ENCODE results near the gene DSPP.

DSPP gene

GRCh38 chr4:87592124-87592523 lies 16.2 kb upstream of the DSPP start:
- Mint-ChIP-seq H3K36me3 (no peaks in the 10 kb centered on the region), H3K27ac (no peak overlapping the region), H3K27me3 (no peaks in the 10 kb centered on the region), H3K4me1 (no peaks in the 10 kb centered on the region), H3K4me3 (no peak overlapping the region), H3K9me3 (peaks cover 2% of the 10 kb centered on the region)
- ATAC-seq (ENCODE audit: low read depth) (no peak), DNase-seq (ENCODE audit: low spot score in 2 of 2) (no peak)

DNA sequence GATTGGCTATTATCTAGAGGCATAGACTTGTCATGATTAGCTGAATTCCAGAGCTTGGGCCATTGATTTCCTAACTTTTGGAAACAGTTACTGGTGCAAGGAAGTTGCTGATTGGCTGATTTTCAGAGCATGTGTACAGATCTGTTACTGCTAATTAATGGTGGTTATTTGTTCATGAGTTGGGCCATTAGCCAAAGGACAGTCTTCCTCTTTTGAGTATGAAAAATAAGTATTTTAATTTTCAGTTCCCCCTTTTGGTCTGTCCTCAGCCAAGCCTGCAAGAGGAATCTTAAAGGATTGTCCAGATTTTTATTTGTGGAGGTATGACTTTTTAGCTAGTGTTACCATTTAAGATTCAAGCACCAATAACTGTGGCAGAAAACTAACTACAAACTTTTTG lies 7.0 kb upstream of the DSPP start:
- Mint-ChIP-seq H3K36me3 (no peaks in the 10 kb centered on the region), H3K27me3 (peaks cover 1% of the 10 kb centered on the region), H3K27ac (no peak overlapping the region), H3K4me1 (no peaks in the 10 kb centered on the region), H3K9me3 (no peaks in the 10 kb centered on the region), H3K4me3 (no peak overlapping the region)
- ATAC-seq (ENCODE audit: low read depth): no peak
- DNase-seq (ENCODE audit: low spot score in 2 of 2): no peak

DNA sequence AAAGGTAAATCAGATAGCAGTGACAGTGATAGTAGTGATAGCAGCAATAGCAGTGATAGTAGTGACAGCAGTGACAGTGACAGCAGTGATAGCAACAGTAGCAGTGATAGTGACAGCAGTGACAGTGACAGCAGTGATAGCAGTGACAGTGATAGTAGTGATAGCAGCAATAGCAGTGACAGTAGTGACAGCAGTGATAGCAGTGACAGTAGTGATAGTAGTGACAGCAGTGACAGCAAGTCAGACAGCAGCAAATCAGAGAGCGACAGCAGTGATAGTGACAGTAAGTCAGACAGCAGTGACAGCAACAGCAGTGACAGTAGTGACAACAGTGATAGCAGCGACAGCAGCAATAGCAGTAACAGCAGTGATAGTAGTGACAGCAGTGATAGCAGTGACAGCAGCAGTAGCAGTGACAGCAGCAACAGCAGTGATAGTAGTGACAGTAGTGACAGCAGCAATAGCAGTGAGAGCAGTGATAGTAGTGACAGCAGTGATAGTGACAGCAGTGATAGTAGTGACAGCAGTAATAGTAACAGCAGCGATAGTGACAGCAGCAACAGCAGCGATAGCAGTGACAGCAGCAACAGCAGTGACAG lies 6.1 kb downstream of the DSPP start:
- no peak overlapping the region for H3K4me3 Mint-ChIP-seq
- H3K4me1 Mint-ChIP-seq: no peaks in the 10 kb centered on the region
- H3K36me3 Mint-ChIP-seq: no peaks in the 10 kb centered on the region
- H3K27me3 Mint-ChIP-seq: peaks cover 1% of the 10 kb centered on the region
- H3K9me3 Mint-ChIP-seq: no peaks in the 10 kb centered on the region
- ATAC-seq (ENCODE audit: low read depth) (no peak), DNase-seq (ENCODE audit: low spot score in 2 of 2) (no peak)
- H3K27ac Mint-ChIP-seq: no peak overlapping the region

- peaks cover 1% of the 10 kb centered on the region for H3K27me3 Mint-ChIP-seq
Measured at GRCh38 chr4:87616268-87616667, 7.9 kb downstream of the DSPP start.

DNA sequence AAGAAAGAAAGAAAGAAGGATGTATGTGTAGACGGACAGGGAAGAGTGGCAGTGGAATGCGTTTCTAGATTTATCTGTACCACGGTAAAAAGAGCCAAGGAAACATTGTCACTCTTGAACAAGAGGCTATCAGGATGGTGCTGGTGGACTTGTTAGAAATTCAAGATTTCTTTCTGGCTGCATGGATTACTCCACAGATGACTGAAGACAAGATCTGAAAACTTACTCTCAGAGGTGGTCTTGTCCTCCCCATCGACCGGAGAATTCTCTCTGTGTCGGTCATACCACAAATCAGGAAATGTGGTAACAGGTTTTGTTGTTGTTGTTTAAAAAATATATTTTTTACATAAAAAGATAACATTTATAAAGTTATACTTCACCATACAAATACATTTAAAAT lies 11.8 kb downstream of the DSPP start:
- Mint-ChIP-seq H3K27ac (no peak overlapping the region), H3K9me3 (no peaks in the 10 kb centered on the region), H3K27me3 (peaks cover 4% of the 10 kb centered on the region), H3K4me3 (no peak overlapping the region), H3K4me1 (no peaks in the 10 kb centered on the region), H3K36me3 (no peaks in the 10 kb centered on the region)
- ATAC-seq (ENCODE audit: low read depth) (no peak), DNase-seq (ENCODE audit: low spot score in 2 of 2) (no peak)

More at GRCh38 chr4:87616268-87616667, 7.9 kb downstream of the DSPP start:
- Mint-ChIP-seq H3K4me1 (no peaks in the 10 kb centered on the region), H3K9me3 (no peaks in the 10 kb centered on the region), H3K27ac (no peak overlapping the region), H3K4me3 (no peak overlapping the region), H3K36me3 (no peaks in the 10 kb centered on the region)
- ATAC-seq (ENCODE audit: low read depth): no peak
- no peak for DNase-seq (ENCODE audit: low spot score in 2 of 2)

DNA sequence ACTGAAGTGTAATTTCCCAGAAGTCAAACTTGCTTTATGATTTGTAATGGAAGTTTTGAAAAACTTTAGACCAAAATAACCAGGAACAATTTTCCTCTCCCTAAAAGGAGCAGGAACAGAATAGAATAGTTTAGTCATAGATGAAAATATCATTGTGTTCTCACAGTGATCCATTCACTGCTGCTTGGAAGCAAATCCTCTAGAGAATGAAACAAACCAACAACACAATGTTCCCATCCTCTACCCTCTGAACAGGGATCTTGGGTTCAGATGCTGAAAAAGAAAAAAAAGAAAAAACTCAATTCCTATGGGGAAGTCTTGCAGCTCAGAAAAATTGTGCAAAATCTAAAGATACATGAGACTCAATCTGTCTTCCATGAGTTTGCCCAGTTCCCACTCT lies 12.2 kb downstream of the DSPP start:
- no peak for DNase-seq (ENCODE audit: low spot score in 2 of 2)
- H3K27ac Mint-ChIP-seq: no peak overlapping the region

GRCh38 chr4:87622303-87622702 lies 14.0 kb downstream of the DSPP start:
- H3K36me3 Mint-ChIP-seq: no peaks in the 10 kb centered on the region
- H3K4me1 Mint-ChIP-seq: no peaks in the 10 kb centered on the region
- DNase-seq (ENCODE audit: low spot score in 2 of 2) (no peak), ATAC-seq (ENCODE audit: low read depth) (no peak)
- H3K27ac Mint-ChIP-seq: no peak overlapping the region
- no peak overlapping the region for H3K4me3 Mint-ChIP-seq
- H3K9me3 Mint-ChIP-seq: no peaks in the 10 kb centered on the region
- H3K27me3 Mint-ChIP-seq: peaks cover 4% of the 10 kb centered on the region

More for the DNA sequence above, 12.2 kb downstream of the DSPP start:
- H3K4me1 Mint-ChIP-seq: no peaks in the 10 kb centered on the region
- ATAC-seq (ENCODE audit: low read depth): no peak
- peaks cover 4% of the 10 kb centered on the region for H3K27me3 Mint-ChIP-seq
- H3K36me3 Mint-ChIP-seq: no peaks in the 10 kb centered on the region
- H3K9me3 Mint-ChIP-seq: no peaks in the 10 kb centered on the region
- H3K4me3 Mint-ChIP-seq: no peak overlapping the region

DNA sequence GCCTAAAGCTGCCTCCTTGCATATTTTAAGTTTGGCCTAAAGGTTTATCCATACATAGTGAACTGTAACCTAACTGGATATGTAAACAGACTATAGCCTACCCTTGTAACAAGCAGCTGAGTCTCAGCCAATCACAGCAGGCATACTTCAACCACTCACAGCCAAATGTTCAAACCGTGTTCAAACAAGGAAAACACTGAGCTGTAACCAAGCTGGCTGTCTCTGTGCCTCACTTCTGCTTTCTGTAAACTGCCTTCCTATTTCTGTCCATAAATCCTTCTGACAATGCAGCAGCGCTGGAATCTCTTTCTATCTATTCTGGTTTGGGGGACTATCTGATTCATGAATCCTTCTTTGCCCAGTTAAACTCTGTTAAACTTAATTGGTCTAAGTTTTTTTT lies 16.4 kb downstream of the DSPP start:
- H3K27ac Mint-ChIP-seq: no peak overlapping the region
- H3K9me3 Mint-ChIP-seq: peaks cover 1% of the 10 kb centered on the region
- H3K4me1 Mint-ChIP-seq: no peaks in the 10 kb centered on the region
- peaks cover 6% of the 10 kb centered on the region for H3K27me3 Mint-ChIP-seq
- no peaks in the 10 kb centered on the region for H3K36me3 Mint-ChIP-seq
- H3K4me3 Mint-ChIP-seq: no peak overlapping the region
- ATAC-seq (ENCODE audit: low read depth) (no peak), DNase-seq (ENCODE audit: low spot score in 2 of 2) (no peak)

DNA sequence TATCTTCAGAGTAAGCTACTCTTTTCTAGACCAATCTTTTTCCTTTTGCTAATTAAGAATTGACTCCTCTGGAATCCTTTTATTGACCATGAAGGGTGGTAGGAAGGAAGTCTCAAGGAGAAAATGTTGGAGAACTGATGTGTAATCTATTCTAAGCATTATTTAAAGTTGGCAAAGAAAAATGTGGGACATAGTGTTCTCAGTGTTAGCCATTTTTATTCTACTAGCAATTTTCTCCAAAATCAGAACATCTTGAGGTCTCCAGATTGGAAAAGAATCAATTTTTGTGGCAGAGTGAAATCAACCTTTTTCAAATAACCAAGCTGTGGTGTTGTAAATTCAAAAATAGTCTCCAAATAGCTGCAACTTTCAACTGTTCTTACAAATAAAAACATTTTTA lies 23.3 kb downstream of the DSPP start:
- peaks cover 5% of the 10 kb centered on the region for H3K9me3 Mint-ChIP-seq
- no peak for DNase-seq (ENCODE audit: low spot score in 2 of 2)

DNA sequence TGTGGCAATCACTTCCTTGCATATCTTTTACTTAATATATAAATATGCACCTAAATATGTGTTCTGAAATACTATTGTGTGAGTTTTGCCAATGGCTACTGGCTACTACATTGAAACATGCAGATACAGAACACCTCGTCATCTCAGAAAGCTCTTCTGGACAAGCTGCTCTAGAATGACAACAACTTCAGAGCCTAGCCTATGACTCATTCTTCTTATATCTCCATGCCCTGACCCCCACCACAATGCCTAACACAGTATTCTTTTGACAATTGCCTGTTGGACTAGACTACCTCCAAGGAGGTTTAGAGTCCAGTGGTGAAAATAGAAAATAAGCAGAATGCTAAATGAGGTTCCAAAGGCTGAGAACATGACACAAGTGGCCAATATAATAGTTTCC lies 24.1 kb downstream of the DSPP start:
- DNase-seq (ENCODE audit: low spot score in 2 of 2) (no peak), ATAC-seq (ENCODE audit: low read depth) (no peak)
- Mint-ChIP-seq H3K9me3 (peaks cover 6% of the 10 kb centered on the region), H3K4me3 (no peak overlapping the region), H3K27me3 (peaks cover 8% of the 10 kb centered on the region), H3K36me3 (no peaks in the 10 kb centered on the region), H3K27ac (no peak overlapping the region), H3K4me1 (no peaks in the 10 kb centered on the region)

More for the DNA sequence above, 23.3 kb downstream of the DSPP start:
- no peak overlapping the region for H3K4me3 Mint-ChIP-seq
- no peak for ATAC-seq (ENCODE audit: low read depth)
- H3K27ac Mint-ChIP-seq: no peak overlapping the region
- no peaks in the 10 kb centered on the region for H3K4me1 Mint-ChIP-seq
- H3K27me3 Mint-ChIP-seq: peaks cover 6% of the 10 kb centered on the region
- H3K36me3 Mint-ChIP-seq: no peaks in the 10 kb centered on the region

DNA sequence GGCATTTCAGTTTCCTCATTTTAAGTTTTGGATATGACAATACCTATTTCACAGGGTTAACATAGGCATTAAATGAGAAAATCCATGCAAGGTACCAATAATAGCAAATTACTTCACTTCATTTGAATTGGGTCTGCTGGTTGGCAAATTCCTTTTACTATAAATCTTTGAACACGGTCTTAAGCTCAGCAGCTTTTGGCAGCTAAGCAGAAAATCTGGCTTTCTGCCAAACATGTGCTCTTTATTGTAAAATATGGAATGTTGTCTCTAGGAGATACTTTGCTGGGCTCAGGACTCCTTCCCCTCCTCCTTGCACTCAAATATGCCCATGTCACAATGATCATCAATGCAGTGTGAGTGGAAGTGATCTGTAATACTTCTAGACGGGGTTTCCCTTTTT lies 24.9 kb downstream of the DSPP start:
- Mint-ChIP-seq H3K4me1 (no peaks in the 10 kb centered on the region), H3K36me3 (no peaks in the 10 kb centered on the region), H3K27ac (no peak overlapping the region), H3K9me3 (peaks cover 6% of the 10 kb centered on the region), H3K27me3 (peaks cover 10% of the 10 kb centered on the region), H3K4me3 (no peak overlapping the region)
- DNase-seq (ENCODE audit: low spot score in 2 of 2) (no peak), ATAC-seq (ENCODE audit: low read depth) (no peak)

DNA sequence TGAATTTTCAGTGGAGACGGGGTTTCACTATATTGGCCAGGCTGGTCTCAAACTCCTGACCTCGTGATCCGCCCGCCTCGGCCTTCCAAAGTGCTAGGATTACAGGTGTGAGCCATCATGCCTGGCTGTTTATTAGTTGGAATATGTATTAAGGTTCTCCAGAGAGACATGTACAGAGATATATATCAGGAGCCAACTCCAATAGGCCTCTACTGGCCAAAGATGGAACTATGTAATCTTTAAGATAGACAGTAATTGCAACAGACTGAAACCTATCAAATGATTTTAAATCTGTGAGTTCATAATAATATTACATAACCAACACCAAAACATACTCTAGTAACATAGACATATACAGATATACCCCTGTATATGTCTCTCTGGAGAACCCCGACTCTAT lies 36.0 kb downstream of the DSPP start:
- no peaks in the 10 kb centered on the region for H3K4me1 Mint-ChIP-seq
- H3K27ac Mint-ChIP-seq: no peak overlapping the region
- H3K36me3 Mint-ChIP-seq: no peaks in the 10 kb centered on the region
- no peak for ATAC-seq (ENCODE audit: low read depth)
- peaks cover 2% of the 10 kb centered on the region for H3K27me3 Mint-ChIP-seq
- H3K9me3 Mint-ChIP-seq: no peaks in the 10 kb centered on the region
- no peak overlapping the region for H3K4me3 Mint-ChIP-seq
- DNase-seq (ENCODE audit: low spot score in 2 of 2): no peak

DNA sequence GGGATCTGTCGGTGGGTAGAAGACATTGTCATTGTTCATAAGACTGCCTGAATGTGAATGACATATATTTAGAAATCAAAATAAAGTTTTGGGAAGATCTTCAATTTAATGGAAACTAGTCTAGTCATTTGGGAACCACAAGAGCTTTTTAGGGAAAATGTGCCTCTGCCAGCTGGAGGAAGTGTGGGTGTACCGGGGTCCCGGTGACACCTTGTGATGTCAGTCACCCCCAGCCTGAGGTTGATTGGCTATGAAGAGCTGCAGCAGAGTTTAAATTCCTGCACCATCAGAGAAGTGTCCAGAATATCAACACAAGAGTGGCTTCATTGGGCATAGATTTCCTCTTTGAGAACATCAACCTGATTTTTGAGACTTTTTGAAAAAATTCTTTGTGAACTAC lies 41.7 kb downstream of the DSPP start, which contains the start of gene DMP1:
TSS of gene DMP1 (plus strand) at position 301 of the 400 bp plus-strand sequence. CDS start 6,213 bp downstream, outside the sequence.
- Mint-ChIP-seq H3K36me3 (no peaks in the 10 kb centered on the region), H3K27ac (no peak within 1 kb of the TSS), H3K4me1 (no peaks in the 10 kb centered on the region), H3K9me3 (no peaks in the 10 kb centered on the region), H3K4me3 (no peak within 1 kb of the TSS), H3K27me3 (peaks cover 7% of the 10 kb centered on the region)
- ATAC-seq (ENCODE audit: low read depth) (no peak), DNase-seq (ENCODE audit: low spot score in 2 of 2) (no peak)

DNA sequence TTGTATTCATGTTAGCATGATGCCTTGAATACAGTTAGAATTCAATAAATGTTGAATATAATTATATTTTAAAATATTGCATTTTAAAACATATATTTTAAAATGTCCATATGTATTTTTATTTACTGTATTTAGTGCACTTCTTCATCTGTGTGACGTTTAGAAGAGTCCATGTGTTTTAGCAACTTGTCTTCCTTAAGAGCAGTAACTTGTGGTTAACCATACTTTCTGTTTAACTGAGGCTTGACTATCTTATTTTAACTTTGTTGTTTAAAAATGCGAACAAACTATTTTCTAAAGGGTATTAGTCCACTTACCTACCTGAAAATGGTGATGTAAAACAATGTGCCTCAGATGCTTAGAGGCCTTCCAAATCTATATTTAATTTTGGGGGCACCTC lies 42.6 kb downstream of the DSPP start:
- DNase-seq (ENCODE audit: low spot score in 2 of 2) (no peak), ATAC-seq (ENCODE audit: low read depth) (no peak)
- H3K4me1 Mint-ChIP-seq: no peaks in the 10 kb centered on the region
- no peaks in the 10 kb centered on the region for H3K36me3 Mint-ChIP-seq
- H3K27ac Mint-ChIP-seq: no peak overlapping the region
- H3K27me3 Mint-ChIP-seq: peaks cover 7% of the 10 kb centered on the region
- no peaks in the 10 kb centered on the region for H3K9me3 Mint-ChIP-seq
- no peak overlapping the region for H3K4me3 Mint-ChIP-seq

DNA sequence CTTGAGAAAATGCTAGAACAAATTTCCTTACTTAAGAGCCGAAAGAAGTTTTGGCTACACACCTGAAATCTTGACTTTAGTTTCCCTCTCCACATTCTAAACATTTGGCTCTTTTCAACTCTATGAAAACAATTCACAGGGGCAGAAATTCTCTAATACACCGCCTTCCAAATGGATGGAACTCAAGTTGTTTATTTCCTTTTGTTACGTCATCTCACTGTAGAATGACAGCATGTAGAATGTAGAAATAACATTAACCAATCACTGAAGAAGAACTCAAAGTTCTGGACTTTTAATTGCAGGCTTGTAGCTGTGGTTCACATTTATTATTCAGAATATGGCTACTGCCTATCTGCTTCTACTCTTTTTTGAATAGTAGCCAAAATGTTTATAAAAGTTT lies 43.6 kb downstream of the DSPP start:
- Mint-ChIP-seq H3K36me3 (no peaks in the 10 kb centered on the region), H3K9me3 (no peaks in the 10 kb centered on the region), H3K27ac (no peak overlapping the region), H3K4me3 (no peak overlapping the region), H3K4me1 (no peaks in the 10 kb centered on the region), H3K27me3 (peaks cover 8% of the 10 kb centered on the region)
- no peak for ATAC-seq (ENCODE audit: low read depth)
- DNase-seq (ENCODE audit: low spot score in 2 of 2): no peak
